ENCODE measurements around the gene FSIP1. TPM values are rescaled to one million over a fixed set of nuclear protein-coding genes. Genes with fewer than 3 reads are reported as not detected.

Gene FSIP1
- total RNA-seq, 1 donor from 2014 or later: 2.5 TPM

GRCh38 chr15:39616731-39617455 lies 165.7 kb downstream of the FSIP1 start:
- H3K9me3 ChIP-seq (ENCODE audit: low read depth): no peaks in the 10 kb centered on the region
- DNase-seq (ENCODE audit: low spot score): no peak
- H3K4me3 Mint-ChIP-seq: no peak overlapping the region
- H3K4me3 ChIP-seq: no peak overlapping the region
- H3K9ac ChIP-seq: no peak overlapping the region
- no peaks in the 10 kb centered on the region for H3K79me2 ChIP-seq (ENCODE audit: low read depth)
- H3K36me3 ChIP-seq: no peaks in the 10 kb centered on the region
- H3K27me3 Mint-ChIP-seq (ENCODE audit: insufficient read depth, low read depth): no peaks in the 10 kb centered on the region
- H3K4me1 ChIP-seq: no peaks in the 10 kb centered on the region
- no peak overlapping the region for H3K27ac Mint-ChIP-seq
- no peak overlapping the region for H2AFZ ChIP-seq (replicated peaks)
- no peak overlapping the region for H3K27ac ChIP-seq
- no peaks in the 10 kb centered on the region for H3K4me1 Mint-ChIP-seq
- H4K20me1 ChIP-seq (ENCODE audit: low read depth): no peaks in the 10 kb centered on the region
- H3K27me3 ChIP-seq: no peaks in the 10 kb centered on the region
- H3K4me2 ChIP-seq: no peak overlapping the region
- no peaks in the 10 kb centered on the region for H3F3A ChIP-seq (ENCODE audit: low read depth)
- no peak for TF ChIP-seq EZH2phosphoT487 (IDR thresholded peaks at IDR 0.05)
- no peak for TF ChIP-seq EZH2 (IDR thresholded peaks at IDR 0.05)
- no peak for TF ChIP-seq CTCF (IDR thresholded peaks at IDR 0.05)
- H3K9me3 Mint-ChIP-seq: peaks cover 18% of the 10 kb centered on the region
- peaks cover 9% of the 10 kb centered on the region for H3K36me3 Mint-ChIP-seq

- Histone ChIP-seq H3K4me3 (no peak overlapping the region), H3K9me3 (ENCODE audit: low read depth) (peaks cover 6% of the 10 kb centered on the region), H3F3A (ENCODE audit: low read depth) (no peaks in the 10 kb centered on the region), H3K79me2 (ENCODE audit: low read depth) (no peaks in the 10 kb centered on the region), H2AFZ (replicated peaks) (no peak overlapping the region), H4K20me1 (ENCODE audit: low read depth) (no peaks in the 10 kb centered on the region), H3K36me3 (no peaks in the 10 kb centered on the region), H3K4me1 (no peaks in the 10 kb centered on the region), H3K27me3 (no peaks in the 10 kb centered on the region), H3K9ac (no peak overlapping the region), H3K4me2 (no peak overlapping the region), H3K27ac (no peak overlapping the region)
- Mint-ChIP-seq H3K36me3 (peaks cover 9% of the 10 kb centered on the region), H3K4me1 (no peaks in the 10 kb centered on the region), H3K4me3 (no peak overlapping the region), H3K27ac (no peak overlapping the region), H3K27me3 (ENCODE audit: insufficient read depth, low read depth) (no peaks in the 10 kb centered on the region), H3K9me3 (peaks cover 25% of the 10 kb centered on the region)
- no peak for DNase-seq (ENCODE audit: low spot score)
- TF ChIP-seq EZH2 (IDR thresholded peaks at IDR 0.05) (no peak), EZH2phosphoT487 (IDR thresholded peaks at IDR 0.05) (no peak)
Measured at GRCh38 chr15:39613861-39614260, 168.8 kb downstream of the FSIP1 start.

GRCh38 chr15:39613271-39613670 lies 169.4 kb downstream of the FSIP1 start:
- H4K20me1 ChIP-seq (ENCODE audit: low read depth): no peaks in the 10 kb centered on the region
- Mint-ChIP-seq H3K27ac (no peak overlapping the region), H3K4me1 (no peaks in the 10 kb centered on the region), H3K27me3 (ENCODE audit: insufficient read depth, low read depth) (no peaks in the 10 kb centered on the region), H3K36me3 (peaks cover 9% of the 10 kb centered on the region), H3K9me3 (peaks cover 28% of the 10 kb centered on the region), H3K4me3 (no peak overlapping the region)
- no peaks in the 10 kb centered on the region for H3K36me3 ChIP-seq
- no peak overlapping the region for H3K4me3 ChIP-seq
- H3K27ac ChIP-seq: no peak overlapping the region
- H3F3A ChIP-seq (ENCODE audit: low read depth): no peaks in the 10 kb centered on the region
- H3K9me3 ChIP-seq (ENCODE audit: low read depth): peaks cover 6% of the 10 kb centered on the region
- no peaks in the 10 kb centered on the region for H3K27me3 ChIP-seq
- DNase-seq (ENCODE audit: low spot score): no peak
- H2AFZ ChIP-seq (replicated peaks): no peak overlapping the region
- TF ChIP-seq EZH2 (IDR thresholded peaks at IDR 0.05) (no peak), EZH2phosphoT487 (IDR thresholded peaks at IDR 0.05) (no peak), CTCF (IDR thresholded peaks at IDR 0.05) (no peak)
- no peaks in the 10 kb centered on the region for H3K4me1 ChIP-seq
- no peaks in the 10 kb centered on the region for H3K79me2 ChIP-seq (ENCODE audit: low read depth)
- H3K4me2 ChIP-seq: no peak overlapping the region
- no peak overlapping the region for H3K9ac ChIP-seq

GRCh38 chr15:39610665-39611064 lies 172.0 kb downstream of the FSIP1 start:
- no peaks in the 10 kb centered on the region for H4K20me1 ChIP-seq (ENCODE audit: low read depth)
- Mint-ChIP-seq H3K36me3 (peaks cover 7% of the 10 kb centered on the region), H3K4me1 (no peaks in the 10 kb centered on the region), H3K27ac (no peak overlapping the region), H3K4me3 (no peak overlapping the region), H3K9me3 (peaks cover 28% of the 10 kb centered on the region), H3K27me3 (ENCODE audit: insufficient read depth, low read depth) (no peaks in the 10 kb centered on the region)
- no peaks in the 10 kb centered on the region for H3F3A ChIP-seq (ENCODE audit: low read depth)
- no peak overlapping the region for H3K9ac ChIP-seq
- TF ChIP-seq CTCF (IDR thresholded peaks at IDR 0.05) (no peak), EZH2phosphoT487 (IDR thresholded peaks at IDR 0.05) (no peak), EZH2 (IDR thresholded peaks at IDR 0.05) (no peak)
- no peak overlapping the region for H2AFZ ChIP-seq (replicated peaks)
- no peaks in the 10 kb centered on the region for H3K4me1 ChIP-seq
- no peak overlapping the region for H3K4me3 ChIP-seq
- H3K27me3 ChIP-seq: no peaks in the 10 kb centered on the region
- H3K4me2 ChIP-seq: no peak overlapping the region
- no peaks in the 10 kb centered on the region for H3K36me3 ChIP-seq
- no peak overlapping the region for H3K27ac ChIP-seq
- H3K79me2 ChIP-seq (ENCODE audit: low read depth): no peaks in the 10 kb centered on the region
- DNase-seq (ENCODE audit: low spot score): no peak
- peaks cover 6% of the 10 kb centered on the region for H3K9me3 ChIP-seq (ENCODE audit: low read depth)

Measured in neural progenitor cell (in vitro differentiated cells).